A673 (cell line): ENCODE results near the gene LRIF1. TPM values are rescaled to one million over a fixed set of nuclear protein-coding genes. Genes with fewer than 3 reads are reported as not detected.

Source experiments
- BruUV-seq: library from RNA; stranded (reverse); fragments of 400-500 nt; replicated peaks from 2 replicates; lab custom pipeline; 2021; lab: Mats Ljungman, UMichigan
- CTCF ChIA-PET: fragments of 300-600 bp; sonication (Branson Sonifier 250); formaldehyde crosslinking; loops from one replicate; lab custom pipeline; 2022; ENCODE audit warnings: antibody characterized with exemption; lab: Charles Lee
- POLR2A ChIA-PET: fragments of 300-600 bp; sonication (Branson Sonifier 250); formaldehyde crosslinking; loops from one replicate; lab custom pipeline; 2022; ENCODE audit warnings: antibody characterized with exemption; ENCODE audit not compliant: low non-redundant PET; lab: Charles Lee
- DNase-seq: peaks from one replicate; pipeline ENCODE4 v3.0.0-alpha.2; 2015; ENCODE audit warnings: low spot score
- H3K27ac ChIP-seq: fragments of 200-600 bp; sonication (generic); 2 replicates; pipeline ENCODE4 v1.5.1; 2016; ENCODE audit warnings: mixed run types, low read depth, mild to moderate bottlenecking, mixed read lengths, antibody characterized with exemption, low read length; ENCODE audit not compliant: poor library complexity, severe bottlenecking
- H3K27me3 ChIP-seq: fragments of 200-600 bp; sonication (generic); replicated peaks from 2 replicates; pipeline ENCODE4 v1.6.1; 2017; ENCODE audit warnings: mixed run types, low read depth, mild to moderate bottlenecking, mixed read lengths, antibody characterized with exemption, low read length; ENCODE audit not compliant: insufficient read depth, poor library complexity
- H3K36me3 ChIP-seq: fragments of 200-600 bp; sonication (generic); 2 replicates; pipeline ENCODE4 v1.6.1; 2016; ENCODE audit warnings: mixed run types, mild to moderate bottlenecking, mixed read lengths, antibody characterized with exemption, low read length; ENCODE audit not compliant: insufficient read depth, poor library complexity, severe bottlenecking
- H3K4me1 ChIP-seq: fragments of 200-600 bp; sonication (generic); 2 replicates; pipeline ENCODE4 v1.6.1; 2017; ENCODE audit warnings: mixed run types, mild to moderate bottlenecking, mixed read lengths, antibody characterized with exemption, low read length; ENCODE audit not compliant: insufficient read depth, poor library complexity, severe bottlenecking
- H3K4me3 ChIP-seq: fragments of 200-600 bp; sonication (generic); 2 replicates; pipeline ENCODE4 v1.5.1; 2016; ENCODE audit warnings: low read depth, mixed run types, mild to moderate bottlenecking, mixed read lengths, low read length; ENCODE audit not compliant: poor library complexity, severe bottlenecking
- H3K9me3 ChIP-seq: fragments of 200-600 bp; sonication (generic); 2 replicates; pipeline ENCODE4 v1.6.1; 2016; ENCODE audit warnings: mixed run types, low read depth, mild to moderate bottlenecking, mixed read lengths, antibody characterized with exemption, low read length; ENCODE audit not compliant: poor library complexity, severe bottlenecking
- EZH2 ChIP-seq: fragments of 200-600 bp; sonication (generic); IDR thresholded peaks from 2 replicates; pipeline ENCODE4 v1.6.1; 2017; ENCODE audit warnings: borderline replicate concordance, low read depth, mild to moderate bottlenecking, mixed read lengths, antibody characterized with exemption, low read length; ENCODE audit not compliant: poor library complexity, severe bottlenecking
- intact Hi-C: fragments of 100-400 bp; cut with micrococcal nuclease; formaldehyde crosslinking; loops from one replicate; pipeline ENCODE4 v1.10.0; 2022; ENCODE audit not compliant: unreplicated experiment
- total RNA-seq: library from RNA; stranded (reverse); gene quantifications from 2 replicates; pipeline ENCODE4 v1.2.3, GENCODE V29; 2021
- TF ChIP-seq, protein P1 (sequence below): fragments of 300-800, 200-600 bp; sonication (generic); conservative IDR thresholded peaks from 2 replicates; pipeline ENCODE4 v1.5.1; 2017; ENCODE audit warnings: low read depth, mild to moderate bottlenecking, antibody characterized with exemption, low read length, moderate library complexity, mixed read lengths

The LRIF1 gene
- total RNA-seq, 1 experiment from 2014 or later, result 18.7 TPM

DNA sequence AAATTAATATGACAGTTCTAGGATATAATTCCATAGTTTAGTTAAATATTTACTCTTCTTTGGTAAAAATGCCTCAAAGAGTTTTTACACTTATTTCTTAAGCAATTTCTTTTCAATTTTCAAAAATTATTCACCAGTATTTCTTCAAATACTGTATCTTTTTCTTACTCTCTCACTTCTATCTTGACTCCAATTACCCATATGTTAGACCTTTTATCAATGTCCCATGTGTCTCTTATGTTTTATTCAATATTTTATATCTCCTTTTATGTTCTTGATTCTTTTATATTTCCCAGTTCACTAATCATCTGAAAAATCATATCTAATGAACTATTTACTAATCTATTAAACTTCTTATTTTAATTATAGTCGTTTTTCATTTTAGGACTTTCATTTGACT is 11.5 kb upstream of the LRIF1 start:
- no peak overlapping the region for H3K4me3 ChIP-seq
- intact Hi-C loops, result no loop called here
- no peaks in the 10 kb centered on the region for H3K9me3 ChIP-seq
- BruUV-seq, result no TSS peak
- no peak overlapping the region for H3K27ac ChIP-seq
- ChIA-PET POLR2A (no interaction called here), CTCF (no interaction called here)
- H3K36me3 ChIP-seq, result no peaks in the 10 kb centered on the region
- peaks cover 12% of the 10 kb centered on the region for H3K27me3 ChIP-seq
- no peaks in the 10 kb centered on the region for H3K4me1 ChIP-seq
- no peak for DNase-seq
- TF ChIP-seq, protein P1, sequence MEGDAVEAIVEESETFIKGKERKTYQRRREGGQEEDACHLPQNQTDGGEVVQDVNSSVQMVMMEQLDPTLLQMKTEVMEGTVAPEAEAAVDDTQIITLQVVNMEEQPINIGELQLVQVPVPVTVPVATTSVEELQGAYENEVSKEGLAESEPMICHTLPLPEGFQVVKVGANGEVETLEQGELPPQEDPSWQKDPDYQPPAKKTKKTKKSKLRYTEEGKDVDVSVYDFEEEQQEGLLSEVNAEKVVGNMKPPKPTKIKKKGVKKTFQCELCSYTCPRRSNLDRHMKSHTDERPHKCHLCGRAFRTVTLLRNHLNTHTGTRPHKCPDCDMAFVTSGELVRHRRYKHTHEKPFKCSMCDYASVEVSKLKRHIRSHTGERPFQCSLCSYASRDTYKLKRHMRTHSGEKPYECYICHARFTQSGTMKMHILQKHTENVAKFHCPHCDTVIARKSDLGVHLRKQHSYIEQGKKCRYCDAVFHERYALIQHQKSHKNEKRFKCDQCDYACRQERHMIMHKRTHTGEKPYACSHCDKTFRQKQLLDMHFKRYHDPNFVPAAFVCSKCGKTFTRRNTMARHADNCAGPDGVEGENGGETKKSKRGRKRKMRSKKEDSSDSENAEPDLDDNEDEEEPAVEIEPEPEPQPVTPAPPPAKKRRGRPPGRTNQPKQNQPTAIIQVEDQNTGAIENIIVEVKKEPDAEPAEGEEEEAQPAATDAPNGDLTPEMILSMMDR, result no peak
- no peak for TF ChIP-seq EZH2

DNA sequence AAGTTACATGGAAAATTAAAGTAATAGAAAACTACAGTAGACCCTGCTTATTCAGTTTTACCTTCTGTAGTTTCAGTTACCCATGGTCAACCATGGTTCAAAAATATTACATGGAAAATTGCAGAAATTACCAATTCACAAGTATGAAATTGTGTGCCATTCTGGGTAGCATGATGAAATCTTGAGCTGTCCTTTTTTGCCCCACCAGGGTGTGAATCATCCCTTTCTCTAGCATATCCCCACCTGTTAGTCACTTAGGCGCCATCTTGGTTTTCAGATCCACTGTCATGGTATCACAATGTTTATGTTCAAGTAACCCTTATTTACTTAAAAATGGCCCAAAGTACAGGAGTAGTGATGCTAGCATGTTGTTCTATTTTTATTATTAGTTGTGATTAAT is 3.5 kb upstream of the LRIF1 start:
- intact Hi-C loops, result no loop called here
- H3K27ac ChIP-seq, result no peak overlapping the region
- ChIA-PET CTCF (no interaction called here), POLR2A (no interaction called here)
- peaks cover 19% of the 10 kb centered on the region for H3K9me3 ChIP-seq
- peaks cover 16% of the 10 kb centered on the region for H3K27me3 ChIP-seq
- no peak for TF ChIP-seq EZH2
- TF ChIP-seq, protein P1, result no peak
- no peak overlapping the region for H3K4me3 ChIP-seq
- no peaks in the 10 kb centered on the region for H3K36me3 ChIP-seq
- no peak for DNase-seq
- H3K4me1 ChIP-seq, result no peaks in the 10 kb centered on the region
- no TSS peak for BruUV-seq

DNA sequence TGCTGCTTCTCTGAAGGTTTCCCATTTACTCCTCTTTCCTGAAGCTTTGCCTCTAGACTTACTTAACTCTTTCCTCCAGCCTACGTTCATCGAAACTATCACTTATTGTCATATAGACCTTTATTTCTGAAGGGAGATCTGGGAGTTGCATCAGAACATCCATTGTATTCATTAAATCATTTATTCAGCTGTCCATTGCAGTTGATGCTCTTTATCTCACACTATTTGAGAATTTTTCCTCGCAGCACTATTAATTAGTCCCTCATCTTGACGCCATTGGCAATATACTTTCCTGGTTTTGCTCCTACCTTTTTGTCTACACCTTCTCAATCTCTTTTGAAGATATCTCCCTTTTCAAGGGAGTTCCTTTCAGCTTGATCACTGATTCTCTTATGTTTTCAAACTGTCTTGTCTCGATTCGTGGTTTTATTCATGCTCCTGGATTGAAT is 757 bp upstream of the LRIF1 start:
- CTCF ChIA-PET, result interaction anchor here (0.6 kb wide), 1 partner anchor 274 kb away, joined by 3 read pairs; no protein-coding TSS in a partner anchor
- TF ChIP-seq, protein P1, result no peak
- TF ChIP-seq EZH2, result no peak

More for the DNA sequence above, 757 bp upstream of the LRIF1 start:
- Histone ChIP-seq H3K4me3 (peak overlapping the region; percentile 63), H3K27ac (peak overlapping the region; percentile 99), H3K9me3 (peaks cover 31% of the 10 kb centered on the region), H3K4me1 (no peaks in the 10 kb centered on the region), H3K27me3 (peaks cover 9% of the 10 kb centered on the region), H3K36me3 (no peaks in the 10 kb centered on the region)
- no peak for DNase-seq
- POLR2A ChIA-PET, result interaction anchor here (0.6 kb wide), 3 partner anchors 53 to 622 kb away, joined by 3 to 4 read pairs (median 4); no protein-coding TSS in a partner anchor
- intact Hi-C loops, result no loop called here
- BruUV-seq, result TSS peak; percentile 97
